Smooth muscle cell (in vitro differentiated cells): ENCODE results near the gene SH3D19. TPM values are rescaled to one million over a fixed set of nuclear protein-coding genes. Genes with fewer than 3 reads are reported as not detected.

Experiments used
- DNase-seq: peaks from one replicate; lab custom pipeline; 2025; ENCODE audit not compliant: unreplicated experiment; lab: John Stamatoyannopoulos, UW
- H2AFZ ChIP-seq: fragments of 200-600 bp; sonication (generic); 2 replicates; pipeline ENCODE4 v1.6.0; 2016; ENCODE audit warnings: antibody characterized with exemption, low read depth, mild to moderate bottlenecking
- H3F3A ChIP-seq: fragments of 200-600 bp; sonication (generic); 2 replicates; pipeline ENCODE4 v1.6.0; 2017; ENCODE audit warnings: antibody characterized with exemption, low read depth
- H3K27ac ChIP-seq: fragments of 200-600 bp; sonication (generic); 2 replicates; pipeline ENCODE4 v1.5.1; 2016; ENCODE audit warnings: low read depth, mild to moderate bottlenecking
- H3K27me3 ChIP-seq: fragments of 200-600 bp; sonication (generic); 2 replicates; pipeline ENCODE4 v1.6.1; 2016; ENCODE audit warnings: low read depth, mild to moderate bottlenecking
- H3K36me3 ChIP-seq: fragments of 200-600 bp; sonication (generic); 2 replicates; pipeline ENCODE4 v1.5.1; 2016; ENCODE audit warnings: low read depth
- H3K4me1 ChIP-seq: fragments of 200-600 bp; sonication (generic); 2 replicates; pipeline ENCODE4 v1.5.1; 2016; ENCODE audit warnings: low read depth
- H3K4me2 ChIP-seq: fragments of 200-600 bp; sonication (generic); 2 replicates; pipeline ENCODE4 v1.6.0; 2016; ENCODE audit warnings: mild to moderate bottlenecking
- H3K4me3 ChIP-seq: fragments of 200-600 bp; sonication (generic); 2 replicates; pipeline ENCODE4 v1.5.1; 2016; ENCODE audit warnings: mild to moderate bottlenecking
- H3K79me2 ChIP-seq: fragments of 200-600 bp; sonication (generic); 2 replicates; pipeline ENCODE4 v1.6.0; 2016; ENCODE audit warnings: low read depth, mild to moderate bottlenecking
- H3K9ac ChIP-seq: fragments of 200-600 bp; sonication (generic); 2 replicates; pipeline ENCODE4 v1.6.0; 2016; ENCODE audit warnings: low read depth
- H3K9me3 ChIP-seq: fragments of 200-600 bp; sonication (generic); replicated peaks from 2 replicates; pipeline ENCODE4 v1.5.1; 2016; ENCODE audit warnings: low read depth
- H4K20me1 ChIP-seq: fragments of 200-600 bp; sonication (generic); 2 replicates; pipeline ENCODE4 v1.6.0; 2016; ENCODE audit warnings: low read depth
- CTCF ChIP-seq: fragments of 200-600 bp; sonication (generic); IDR thresholded peaks from 2 replicates; pipeline ENCODE4 v1.5.1; 2017; ENCODE audit warnings: borderline replicate concordance, mild to moderate bottlenecking, antibody characterized with exemption; ENCODE audit not compliant: insufficient read depth, poor library complexity, severe bottlenecking
- WGBS: methylation state at CpG from one replicate; pipeline ENCODE4 v1.1.7; 2016; ENCODE audit warnings: low lambda C conversion rate; 5-methylcytosine and 5-hydroxymethylcytosine counted together
- polyA plus RNA-seq: library from polyadenylated mRNA; unstranded; fragments of >200 nt; fragmentation: Nextera tagmentation; extraction: Ambion mirVana; gene quantifications from 2 replicates; pipeline ENCODE4 v1.2.1, GENCODE V29; 2016
- total RNA-seq: library from RNA; depleted of rRNA; stranded (reverse); fragments of >200 nt; gene quantifications from 2 replicates; pipeline ENCODE4 v1.2.3, GENCODE V29; 2014

Gene SH3D19
- total and polyA plus RNA-seq, 2 experiments from 2014 or later: 7.9 to 20.3 TPM

DNA sequence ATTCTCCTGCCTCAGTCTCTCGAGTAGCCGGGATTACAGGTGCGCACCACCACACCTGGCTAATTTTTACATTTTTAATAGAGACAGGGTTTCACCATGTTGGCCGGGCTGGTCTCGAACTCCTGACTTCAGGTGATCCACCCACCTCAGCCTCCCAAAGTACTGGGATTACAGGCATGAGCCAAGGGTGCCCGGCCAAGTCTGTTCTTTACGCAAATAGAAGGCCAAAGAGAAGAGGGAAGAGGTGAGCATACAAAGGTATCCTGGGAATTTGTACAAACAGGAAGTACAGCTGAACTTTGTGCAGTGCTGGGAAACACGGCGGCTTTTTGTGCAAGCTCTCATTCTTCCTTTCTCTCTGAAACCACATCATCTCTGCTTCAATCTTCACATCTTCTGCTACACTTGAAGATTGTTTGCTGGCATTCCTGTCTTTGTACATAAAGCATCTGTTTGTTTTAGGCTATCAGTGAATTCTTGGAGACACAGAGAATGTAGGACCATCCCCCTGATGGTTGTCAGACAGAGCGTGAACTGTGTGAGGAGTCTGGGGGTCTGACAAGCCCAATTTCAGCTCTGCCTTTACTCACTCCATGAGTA, 120.4 kb downstream of the SH3D19 start:
- Histone ChIP-seq H3F3A (no peaks in the 10 kb centered on the region), H3K27me3 (no peaks in the 10 kb centered on the region), H3K9ac (no peak overlapping the region), H3K4me2 (no peak overlapping the region), H2AFZ (no peak overlapping the region), H3K9me3 (no peaks in the 10 kb centered on the region), H3K79me2 (no peaks in the 10 kb centered on the region), H3K4me3 (no peak overlapping the region), H4K20me1 (no peaks in the 10 kb centered on the region), H3K4me1 (no peaks in the 10 kb centered on the region), H3K36me3 (no peaks in the 10 kb centered on the region), H3K27ac (no peak overlapping the region)
- WGBS: 83% methylated on average over 10 of the region's 10 CpGs
- no peak for TF ChIP-seq CTCF
- no peak for DNase-seq

DNA sequence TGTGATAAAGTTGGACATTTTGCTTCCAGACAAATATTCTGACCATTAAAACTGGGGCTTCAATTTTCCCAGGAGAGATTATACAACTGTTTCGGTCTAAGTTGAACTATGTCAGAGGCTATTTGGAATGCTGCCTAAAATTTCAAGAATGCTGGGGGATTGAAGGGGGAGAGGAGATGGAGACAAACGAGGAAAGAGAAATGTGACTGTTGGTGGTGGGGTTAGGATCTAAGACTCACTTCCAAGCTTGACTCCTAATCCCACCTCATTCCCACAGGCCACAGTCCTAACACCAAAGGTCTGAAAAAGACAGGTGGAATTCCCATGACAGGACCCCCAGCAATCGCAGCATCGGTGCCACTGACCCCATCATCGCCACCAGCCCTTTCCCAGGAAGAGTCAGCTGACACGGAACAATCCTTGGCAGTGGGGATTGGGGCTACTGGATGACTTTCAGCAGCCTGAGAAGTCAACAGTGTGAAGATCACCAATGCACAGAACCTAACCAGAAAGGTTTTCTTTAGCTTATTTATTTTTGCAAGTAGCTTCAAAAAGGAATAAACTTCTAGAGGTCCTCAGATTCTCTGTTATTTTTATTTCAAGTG, 122.5 kb downstream of the SH3D19 start:
- WGBS: 69% methylated on average over 6 of the region's 6 CpGs

DNA sequence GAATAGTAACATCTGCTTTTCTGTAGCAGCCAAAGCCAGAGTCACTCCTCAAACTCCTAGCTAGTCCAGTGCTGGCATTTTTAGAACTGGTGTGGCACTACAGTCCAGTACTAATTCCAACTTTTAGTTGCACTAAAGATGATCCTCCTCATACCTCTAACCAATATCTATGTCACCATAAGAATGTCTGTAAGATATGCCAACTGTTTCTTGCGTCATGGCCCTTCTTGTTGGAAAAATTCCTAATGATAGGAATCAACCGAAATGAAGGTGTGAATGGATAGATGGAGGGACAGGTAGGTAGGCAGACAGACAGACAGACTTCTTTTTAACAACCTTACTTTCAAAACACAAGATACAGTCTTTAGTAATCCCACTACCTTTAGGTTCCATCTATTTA, 123.0 kb downstream of the SH3D19 start:
- Histone ChIP-seq H3K4me2 (peak overlapping the region; percentile 21), H3K9ac (no peak overlapping the region), H3K9me3 (no peaks in the 10 kb centered on the region), H3K27me3 (no peaks in the 10 kb centered on the region), H3F3A (no peaks in the 10 kb centered on the region), H3K4me3 (no peak overlapping the region), H3K4me1 (peaks cover 14% of the 10 kb centered on the region), H3K36me3 (no peaks in the 10 kb centered on the region), H2AFZ (no peak overlapping the region), H4K20me1 (no peaks in the 10 kb centered on the region), H3K27ac (no peak overlapping the region), H3K79me2 (no peaks in the 10 kb centered on the region)
- no peak for DNase-seq
- no peak for TF ChIP-seq CTCF
- WGBS: 98% methylated on average over 2 of the region's 2 CpGs

More for the DNA sequence above, 122.5 kb downstream of the SH3D19 start:
- Histone ChIP-seq H3K4me3 (no peak overlapping the region), H3F3A (no peaks in the 10 kb centered on the region), H3K27ac (no peak overlapping the region), H3K4me1 (peaks cover 14% of the 10 kb centered on the region), H3K4me2 (peak overlapping the region; percentile 21), H3K27me3 (no peaks in the 10 kb centered on the region), H2AFZ (no peak overlapping the region), H4K20me1 (no peaks in the 10 kb centered on the region), H3K79me2 (no peaks in the 10 kb centered on the region), H3K9ac (no peak overlapping the region), H3K36me3 (no peaks in the 10 kb centered on the region), H3K9me3 (no peaks in the 10 kb centered on the region)
- no peak for DNase-seq
- no peak for TF ChIP-seq CTCF
